ENCODE measurements around the gene IWS1. TPM values are rescaled to one million over a fixed set of nuclear protein-coding genes. Genes with fewer than 3 reads are reported as not detected.

Gene IWS1
- total and polyA plus RNA-seq, 10 donors = 18.8 to 59.7 (median 43.3) TPM

DNA sequence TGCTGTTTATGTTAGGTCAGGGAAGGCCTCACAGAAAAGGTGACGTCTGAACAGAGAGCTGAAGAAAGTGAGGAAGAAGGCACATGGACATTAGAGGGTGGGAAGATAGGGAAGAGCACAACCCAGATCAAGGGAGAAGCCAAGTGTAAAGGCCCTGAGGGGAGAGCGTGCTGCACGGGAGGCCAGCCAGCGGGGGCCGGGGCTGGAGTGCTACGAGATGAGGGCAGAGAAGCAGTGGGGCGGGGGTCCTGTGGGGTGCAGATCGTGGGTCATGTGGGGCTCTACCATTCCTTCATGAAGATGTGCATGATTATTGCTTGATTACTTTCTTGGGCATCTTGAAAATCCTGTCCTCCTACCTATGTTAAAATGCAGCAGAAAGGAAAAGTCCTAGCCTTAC is 57.2 kb downstream of the IWS1 start:
- 81 to 90% (median 84%) methylated on average over 8 of the region's 8 CpGs for WGBS, 5 donors
- no peak for DNase-seq
- Histone ChIP-seq H3K4me3 (no peak overlapping the region), H3K4me1 (no peaks in the 10 kb centered on the region), H3K36me3 (peaks cover 0 to 42% (median 14%) of the 10 kb centered on the region in 6 donors), H3K27ac (no peak overlapping the region), H3K27me3 (replicated peaks in 1 of 7) (no peaks in the 10 kb centered on the region), H3K9me3 (no peaks in the 10 kb centered on the region)
- no peak for TF ChIP-seq CTCF (IDR thresholded peaks at IDR 0.05 in 8 of 11, conservative IDR thresholded peaks at IDR 0.05 in 3 of 11)
- no peak for TF ChIP-seq POLR2AphosphoS5 (IDR thresholded peaks at IDR 0.05)
- intact Hi-C loops (cut with DNase I; ENCODE audit: low total_unique reads) = no loop called here

GRCh38 chr2:127465258-127465657 is 61.0 kb downstream of the IWS1 start:
- DNase-seq = no peak
- intact Hi-C loops (cut with DNase I; ENCODE audit: low total_unique reads) = no loop called here
- Histone ChIP-seq H3K27me3 (replicated peaks in 1 of 7) (no peaks in the 10 kb centered on the region), H3K4me1 (no peaks in the 10 kb centered on the region), H3K27ac (no peak overlapping the region), H3K36me3 (peaks cover 0 to 51% (median 14%) of the 10 kb centered on the region in 6 donors), H3K4me3 (no peak overlapping the region), H3K9me3 (no peaks in the 10 kb centered on the region)
- TF ChIP-seq POLR2AphosphoS5 (IDR thresholded peaks at IDR 0.05) (no peak), POLR2A (IDR thresholded peaks at IDR 0.05) (no peak), CTCF (IDR thresholded peaks at IDR 0.05 in 8 of 11, conservative IDR thresholded peaks at IDR 0.05 in 3 of 11) (no peak)
- 68 to 77% (median 69%) methylated on average over 4 of the region's 4 CpGs for WGBS, 5 donors

GRCh38 chr2:127464470-127465257 is 61.6 kb downstream of the IWS1 start:
- intact Hi-C loops (cut with DNase I; ENCODE audit: low total_unique reads) = no loop called here
- 86 to 92% (median 90%) methylated on average over 7 of the region's 7 CpGs for WGBS, 5 donors

More at GRCh38 chr2:127464470-127465257, 61.6 kb downstream of the IWS1 start:
- Histone ChIP-seq H3K27me3 (replicated peaks in 1 of 7) (no peaks in the 10 kb centered on the region), H3K27ac (no peak overlapping the region), H3K36me3 (peaks cover 0 to 48% (median 13%) of the 10 kb centered on the region in 6 donors), H3K4me3 (no peak overlapping the region), H3K9me3 (no peaks in the 10 kb centered on the region), H3K4me1 (no peaks in the 10 kb centered on the region)
- no peak for DNase-seq
- TF ChIP-seq POLR2A (IDR thresholded peaks at IDR 0.05) = no peak
- no peak for TF ChIP-seq POLR2AphosphoS5 (IDR thresholded peaks at IDR 0.05)
- no peak for TF ChIP-seq CTCF (IDR thresholded peaks at IDR 0.05 in 8 of 11, conservative IDR thresholded peaks at IDR 0.05 in 3 of 11)
